ENCODE results near the gene TBC1D5. TPM values are rescaled to one million over a fixed set of nuclear protein-coding genes. Genes with fewer than 3 reads are reported as not detected.

The TBC1D5 gene
- polyA plus RNA-seq, 1 experiment = 44.6 TPM

DNA sequence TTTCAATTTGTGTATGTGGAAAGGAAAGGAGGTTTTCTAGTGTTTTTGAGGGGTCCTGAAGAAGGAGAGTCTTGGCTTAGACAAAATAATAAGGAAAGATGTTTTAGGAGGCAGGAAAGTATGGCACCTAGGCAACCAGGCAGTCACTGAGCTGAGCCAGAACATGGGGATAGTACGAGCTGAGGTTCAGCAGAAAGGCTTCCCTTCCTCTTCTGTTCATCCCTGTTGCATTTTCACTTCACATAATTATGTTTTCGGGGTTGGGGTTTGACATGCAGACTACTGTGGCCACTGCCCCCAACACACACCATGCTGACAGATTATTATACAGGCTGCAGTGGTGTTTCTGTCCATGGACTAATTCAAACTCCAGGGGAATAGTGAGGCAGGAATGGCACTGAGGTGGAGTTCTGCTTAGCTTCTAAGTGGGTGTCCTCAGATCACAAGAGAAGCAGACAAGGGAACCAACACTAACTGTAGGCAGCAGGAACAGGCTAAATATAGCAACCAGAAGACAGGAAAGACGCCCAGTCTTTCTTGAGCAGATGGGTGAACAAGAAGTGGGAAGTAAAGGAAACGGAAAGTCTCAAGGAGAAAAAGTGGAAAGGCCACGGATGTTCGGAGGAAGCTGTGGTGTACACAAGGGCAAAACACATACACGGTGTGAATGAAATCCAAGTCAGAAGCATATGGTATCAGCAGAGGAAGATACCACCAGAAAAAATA is 551.9 kb downstream of the TBC1D5 start:
- Histone ChIP-seq H3K27ac (ENCODE audit: low read depth, low read length) (no peak overlapping the region), H3K4me3 (ENCODE audit: low read depth, low read length) (no peak overlapping the region), H3K27me3 (ENCODE audit: control insufficient read depth, insufficient read depth, low read length) (no peaks in the 10 kb centered on the region), H3K9me3 (ENCODE audit: control insufficient read depth, insufficient read depth, low read length) (no peaks in the 10 kb centered on the region)
- ChIA-PET CTCF (no interaction called here), POLR2A (no interaction called here)
- TF ChIP-seq, protein P1, sequence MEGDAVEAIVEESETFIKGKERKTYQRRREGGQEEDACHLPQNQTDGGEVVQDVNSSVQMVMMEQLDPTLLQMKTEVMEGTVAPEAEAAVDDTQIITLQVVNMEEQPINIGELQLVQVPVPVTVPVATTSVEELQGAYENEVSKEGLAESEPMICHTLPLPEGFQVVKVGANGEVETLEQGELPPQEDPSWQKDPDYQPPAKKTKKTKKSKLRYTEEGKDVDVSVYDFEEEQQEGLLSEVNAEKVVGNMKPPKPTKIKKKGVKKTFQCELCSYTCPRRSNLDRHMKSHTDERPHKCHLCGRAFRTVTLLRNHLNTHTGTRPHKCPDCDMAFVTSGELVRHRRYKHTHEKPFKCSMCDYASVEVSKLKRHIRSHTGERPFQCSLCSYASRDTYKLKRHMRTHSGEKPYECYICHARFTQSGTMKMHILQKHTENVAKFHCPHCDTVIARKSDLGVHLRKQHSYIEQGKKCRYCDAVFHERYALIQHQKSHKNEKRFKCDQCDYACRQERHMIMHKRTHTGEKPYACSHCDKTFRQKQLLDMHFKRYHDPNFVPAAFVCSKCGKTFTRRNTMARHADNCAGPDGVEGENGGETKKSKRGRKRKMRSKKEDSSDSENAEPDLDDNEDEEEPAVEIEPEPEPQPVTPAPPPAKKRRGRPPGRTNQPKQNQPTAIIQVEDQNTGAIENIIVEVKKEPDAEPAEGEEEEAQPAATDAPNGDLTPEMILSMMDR (IDR thresholded peaks at IDR 0.05; ENCODE audit: low read depth, low read length) = no peak
- no peak for DNase-seq (ENCODE audit: low read depth, low spot score)

DNA sequence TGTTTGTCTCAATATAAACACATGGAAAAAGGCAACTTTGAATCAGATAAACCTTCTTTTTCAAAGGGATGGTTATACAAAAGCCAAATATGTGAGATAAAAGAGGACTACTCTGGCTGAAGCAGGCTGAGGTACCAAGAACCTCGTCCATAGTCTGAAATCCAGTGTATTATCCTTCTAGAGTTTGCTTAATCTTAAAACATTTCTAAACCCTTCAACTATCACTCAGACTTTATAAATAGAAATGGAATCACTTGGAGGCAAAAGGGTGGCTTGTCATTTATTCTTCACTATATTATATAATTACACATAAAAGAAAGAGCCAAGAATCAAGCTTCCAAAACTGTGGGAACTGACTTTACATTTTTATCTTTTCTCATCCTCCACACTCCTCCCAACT is 554.1 kb downstream of the TBC1D5 start:
- CTCF ChIA-PET = interaction anchor here (1.0 kb wide), 1 partner anchor 10 kb away, joined by 3 read pairs; no protein-coding TSS in a partner anchor
- POLR2A ChIA-PET = no interaction called here
- DNase-seq (ENCODE audit: low read depth, low spot score) = no peak
- no peaks in the 10 kb centered on the region for H3K27me3 ChIP-seq (ENCODE audit: control insufficient read depth, insufficient read depth, low read length)
- H3K27ac ChIP-seq (ENCODE audit: low read depth, low read length) = no peak overlapping the region
- H3K9me3 ChIP-seq (ENCODE audit: control insufficient read depth, insufficient read depth, low read length) = no peaks in the 10 kb centered on the region
- TF ChIP-seq, protein P1 (IDR thresholded peaks at IDR 0.05; ENCODE audit: low read depth, low read length) = no peak
- H3K4me3 ChIP-seq (ENCODE audit: low read depth, low read length) = no peak overlapping the region

DNA sequence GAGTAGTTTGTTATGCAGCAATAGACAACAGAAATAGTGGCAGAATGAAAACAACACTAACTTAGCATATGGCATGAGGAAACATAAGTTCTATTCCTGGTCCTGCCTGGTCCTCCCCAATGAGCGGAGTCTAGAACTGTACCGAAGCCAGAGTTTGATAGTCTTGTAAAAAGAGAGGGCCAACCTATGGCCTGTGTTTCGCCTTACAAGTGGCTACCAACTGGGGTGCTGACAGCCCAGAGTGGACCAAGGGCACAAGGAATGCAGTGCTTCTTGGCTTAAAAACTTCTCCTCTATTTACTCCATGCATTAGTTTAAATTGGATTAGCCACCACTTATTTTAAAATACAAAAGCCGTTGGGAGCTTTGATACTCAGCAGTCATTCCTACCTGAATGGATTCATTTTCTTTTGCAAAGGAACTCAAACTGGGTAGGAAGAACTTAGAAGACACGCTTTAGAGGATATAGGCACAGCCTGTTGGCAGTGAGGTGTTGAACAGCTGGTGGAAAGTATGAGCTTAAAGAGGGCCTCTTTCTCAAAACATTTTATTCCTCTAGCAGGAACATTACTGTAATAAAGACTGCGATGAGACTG is 554.7 kb downstream of the TBC1D5 start:
- ChIA-PET POLR2A (no interaction called here), CTCF (interaction anchor here (1.0 kb wide), 1 partner anchor 11 kb away, joined by 3 read pairs; no protein-coding TSS in a partner anchor)
- no peak overlapping the region for H3K27ac ChIP-seq (ENCODE audit: low read depth, low read length)
- H3K4me3 ChIP-seq (ENCODE audit: low read depth, low read length) = no peak overlapping the region
- TF ChIP-seq, protein P1 (IDR thresholded peaks at IDR 0.05; ENCODE audit: low read depth, low read length) = no peak
- H3K27me3 ChIP-seq (ENCODE audit: control insufficient read depth, insufficient read depth, low read length) = no peaks in the 10 kb centered on the region
- H3K9me3 ChIP-seq (ENCODE audit: control insufficient read depth, insufficient read depth, low read length) = no peaks in the 10 kb centered on the region
- no peak for DNase-seq (ENCODE audit: low read depth, low spot score)

DNA sequence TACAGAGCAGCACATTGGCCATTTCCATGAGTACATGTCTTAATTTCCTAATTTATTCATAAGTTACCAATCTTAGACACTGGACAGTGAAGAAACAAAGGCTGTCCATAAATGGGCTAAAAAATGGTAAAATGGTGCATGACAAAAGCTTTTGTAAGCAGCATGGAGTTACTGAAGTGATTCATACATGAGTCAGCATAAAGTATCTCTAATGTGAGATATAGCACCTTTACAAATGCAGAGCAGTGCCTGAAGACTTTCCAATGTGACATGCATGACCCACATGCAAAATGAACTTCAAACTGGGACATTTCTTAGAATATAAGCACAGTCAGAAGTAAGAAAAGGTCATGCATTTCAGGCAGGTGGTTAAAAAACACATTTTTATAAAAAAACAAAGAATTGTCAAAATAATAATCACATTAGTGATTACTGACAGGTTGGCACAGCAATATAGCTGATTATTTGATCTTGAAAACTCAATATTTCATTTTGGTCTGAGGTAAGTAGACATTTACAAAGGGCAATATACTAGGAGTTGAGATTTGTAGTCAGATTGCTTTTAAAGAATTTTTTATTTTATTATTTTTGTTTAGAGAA is 558.4 kb downstream of the TBC1D5 start:
- H3K27me3 ChIP-seq (ENCODE audit: control insufficient read depth, insufficient read depth, low read length) = no peaks in the 10 kb centered on the region
- TF ChIP-seq, protein P1 (IDR thresholded peaks at IDR 0.05; ENCODE audit: low read depth, low read length) = no peak
- ChIA-PET POLR2A (no interaction called here), CTCF (interaction anchor here (1.5 to 1.8 kb wide), 2 partner anchors 8 to 11 kb away, joined by 4 to 7 read pairs; no protein-coding TSS in a partner anchor)
- no peaks in the 10 kb centered on the region for H3K9me3 ChIP-seq (ENCODE audit: control insufficient read depth, insufficient read depth, low read length)
- no peak overlapping the region for H3K27ac ChIP-seq (ENCODE audit: low read depth, low read length)
- DNase-seq (ENCODE audit: low read depth, low spot score) = no peak
- no peak overlapping the region for H3K4me3 ChIP-seq (ENCODE audit: low read depth, low read length)

DNA sequence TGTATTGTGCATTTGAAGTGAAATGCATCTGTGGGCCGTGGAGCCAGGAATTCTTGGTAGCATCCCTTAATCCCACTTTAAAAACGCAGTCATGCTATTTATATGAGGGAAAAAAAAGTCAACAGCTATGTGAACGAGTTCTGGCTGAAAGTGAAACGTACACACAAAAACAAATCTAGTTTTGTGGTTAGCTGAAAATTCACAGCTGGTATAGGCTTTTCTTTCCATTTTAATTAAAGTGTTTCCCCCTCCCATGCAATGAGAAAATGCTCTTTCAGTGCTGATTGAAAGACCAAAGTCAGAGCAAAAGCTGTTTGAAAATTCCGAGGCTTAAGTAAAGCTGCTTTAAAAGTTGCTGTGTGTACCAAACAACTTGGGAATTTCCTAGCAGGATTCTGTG is 560.3 kb downstream of the TBC1D5 start:
- no peak for DNase-seq (ENCODE audit: low read depth, low spot score)
- H3K27ac ChIP-seq (ENCODE audit: low read depth, low read length) = no peak overlapping the region
- TF ChIP-seq, protein P1 (IDR thresholded peaks at IDR 0.05; ENCODE audit: low read depth, low read length) = no peak
- no peak overlapping the region for H3K4me3 ChIP-seq (ENCODE audit: low read depth, low read length)
- ChIA-PET POLR2A (no interaction called here), CTCF (interaction anchor here (1.8 kb wide), 1 partner anchor 14 kb away, joined by 6 read pairs; no protein-coding TSS in a partner anchor)
- H3K9me3 ChIP-seq (ENCODE audit: control insufficient read depth, insufficient read depth, low read length) = no peaks in the 10 kb centered on the region
- no peaks in the 10 kb centered on the region for H3K27me3 ChIP-seq (ENCODE audit: control insufficient read depth, insufficient read depth, low read length)

Measured in AG04450 (cell line).